GM23338 (cell line): ENCODE data around the gene MTERF4. TPM values are rescaled to one million over a fixed set of nuclear protein-coding genes. Genes with fewer than 3 reads are reported as not detected.

Experiments
- CREB1 ChIP-seq: fragments of 250-450 bp; sonication (Bioruptor Pico); IDR thresholded peaks from 2 replicates; pipeline ENCODE4 v1.5.0; 2020; ENCODE audit warnings: low read depth, mild to moderate bottlenecking, moderate library complexity
- CTCF ChIP-seq, 2 experiments: fragments of 200-600 bp in 1 of 2; sonication (generic) in 1 of 2; conservative IDR thresholded peaks; 2 replicates each; pipeline versions ENCODE4 v1.5.1 to v1.6.1; 2016 to 2017; ENCODE audit warnings: antibody characterized with exemption in 2 of 2, low read depth in 2 of 2, mild to moderate bottlenecking in 2 of 2, moderate library complexity in 1 of 2
- ETS1 ChIP-seq: IDR thresholded peaks from 2 replicates; pipeline ENCODE4 v1.6.1; 2016; ENCODE audit warnings: antibody characterized with exemption
- JUNB ChIP-seq: IDR thresholded peaks from one replicate; pipeline ENCODE4 v1.6.1; 2016; ENCODE audit warnings: antibody characterized with exemption; ENCODE audit not compliant: unreplicated experiment
- NANOG ChIP-seq: IDR thresholded peaks from 2 replicates; pipeline ENCODE4 v1.6.1; 2016; ENCODE audit warnings: antibody characterized with exemption, borderline replicate concordance
- POLR2AphosphoS5 ChIP-seq: IDR thresholded peaks from 2 replicates; pipeline ENCODE4 v1.6.1; 2016; ENCODE audit warnings: antibody characterized with exemption, low read depth
- STAT1 ChIP-seq: IDR thresholded peaks from one replicate; pipeline ENCODE4 v1.6.1; 2016; ENCODE audit warnings: antibody characterized with exemption; ENCODE audit not compliant: unreplicated experiment
- polyA plus RNA-seq: library from polyadenylated mRNA; unstranded; fragments of >200 nt; fragmentation: Nextera tagmentation; extraction: Ambion mirVana; gene quantifications from 2 replicates; pipeline ENCODE4 v1.2.1, GENCODE V29; 2016
- total RNA-seq: library from RNA; depleted of rRNA; stranded (reverse); fragments of >200 nt; shearing (Covaris generic); gene quantifications from 2 replicates; pipeline ENCODE4 v1.2.3, GENCODE V29; 2014
- TF ChIP-seq, protein P1 (sequence below): fragments of 250-450 bp; sonication (Bioruptor Pico); IDR thresholded peaks from 2 replicates; pipeline ENCODE4 v1.5.0; 2020; ENCODE audit warnings: mild to moderate bottlenecking, moderate library complexity

The MTERF4 gene
- total and polyA plus RNA-seq, 2 experiments from 2014 or later: 15.3 to 63.6 TPM

DNA sequence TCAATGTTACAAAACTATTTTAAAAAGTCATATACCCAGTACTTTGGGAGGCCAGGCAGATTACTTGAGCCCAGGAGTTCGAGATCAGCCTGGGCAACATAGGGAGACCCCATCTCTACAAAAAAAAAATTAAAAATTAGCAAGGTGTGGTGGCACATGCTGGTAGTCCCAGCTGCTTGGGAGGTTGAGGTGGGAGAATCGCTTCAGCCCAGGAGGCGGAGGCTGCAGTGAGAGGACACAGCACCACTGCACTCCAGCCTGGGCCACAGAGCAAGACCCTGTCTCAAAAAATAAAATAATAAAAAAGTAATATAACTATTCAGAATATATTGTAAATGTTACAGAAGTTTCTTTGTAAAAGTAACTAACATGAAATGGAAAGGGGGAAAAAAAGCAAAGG, 45.2 kb upstream of the MTERF4 start (continued):
- TF ChIP-seq, protein P1, sequence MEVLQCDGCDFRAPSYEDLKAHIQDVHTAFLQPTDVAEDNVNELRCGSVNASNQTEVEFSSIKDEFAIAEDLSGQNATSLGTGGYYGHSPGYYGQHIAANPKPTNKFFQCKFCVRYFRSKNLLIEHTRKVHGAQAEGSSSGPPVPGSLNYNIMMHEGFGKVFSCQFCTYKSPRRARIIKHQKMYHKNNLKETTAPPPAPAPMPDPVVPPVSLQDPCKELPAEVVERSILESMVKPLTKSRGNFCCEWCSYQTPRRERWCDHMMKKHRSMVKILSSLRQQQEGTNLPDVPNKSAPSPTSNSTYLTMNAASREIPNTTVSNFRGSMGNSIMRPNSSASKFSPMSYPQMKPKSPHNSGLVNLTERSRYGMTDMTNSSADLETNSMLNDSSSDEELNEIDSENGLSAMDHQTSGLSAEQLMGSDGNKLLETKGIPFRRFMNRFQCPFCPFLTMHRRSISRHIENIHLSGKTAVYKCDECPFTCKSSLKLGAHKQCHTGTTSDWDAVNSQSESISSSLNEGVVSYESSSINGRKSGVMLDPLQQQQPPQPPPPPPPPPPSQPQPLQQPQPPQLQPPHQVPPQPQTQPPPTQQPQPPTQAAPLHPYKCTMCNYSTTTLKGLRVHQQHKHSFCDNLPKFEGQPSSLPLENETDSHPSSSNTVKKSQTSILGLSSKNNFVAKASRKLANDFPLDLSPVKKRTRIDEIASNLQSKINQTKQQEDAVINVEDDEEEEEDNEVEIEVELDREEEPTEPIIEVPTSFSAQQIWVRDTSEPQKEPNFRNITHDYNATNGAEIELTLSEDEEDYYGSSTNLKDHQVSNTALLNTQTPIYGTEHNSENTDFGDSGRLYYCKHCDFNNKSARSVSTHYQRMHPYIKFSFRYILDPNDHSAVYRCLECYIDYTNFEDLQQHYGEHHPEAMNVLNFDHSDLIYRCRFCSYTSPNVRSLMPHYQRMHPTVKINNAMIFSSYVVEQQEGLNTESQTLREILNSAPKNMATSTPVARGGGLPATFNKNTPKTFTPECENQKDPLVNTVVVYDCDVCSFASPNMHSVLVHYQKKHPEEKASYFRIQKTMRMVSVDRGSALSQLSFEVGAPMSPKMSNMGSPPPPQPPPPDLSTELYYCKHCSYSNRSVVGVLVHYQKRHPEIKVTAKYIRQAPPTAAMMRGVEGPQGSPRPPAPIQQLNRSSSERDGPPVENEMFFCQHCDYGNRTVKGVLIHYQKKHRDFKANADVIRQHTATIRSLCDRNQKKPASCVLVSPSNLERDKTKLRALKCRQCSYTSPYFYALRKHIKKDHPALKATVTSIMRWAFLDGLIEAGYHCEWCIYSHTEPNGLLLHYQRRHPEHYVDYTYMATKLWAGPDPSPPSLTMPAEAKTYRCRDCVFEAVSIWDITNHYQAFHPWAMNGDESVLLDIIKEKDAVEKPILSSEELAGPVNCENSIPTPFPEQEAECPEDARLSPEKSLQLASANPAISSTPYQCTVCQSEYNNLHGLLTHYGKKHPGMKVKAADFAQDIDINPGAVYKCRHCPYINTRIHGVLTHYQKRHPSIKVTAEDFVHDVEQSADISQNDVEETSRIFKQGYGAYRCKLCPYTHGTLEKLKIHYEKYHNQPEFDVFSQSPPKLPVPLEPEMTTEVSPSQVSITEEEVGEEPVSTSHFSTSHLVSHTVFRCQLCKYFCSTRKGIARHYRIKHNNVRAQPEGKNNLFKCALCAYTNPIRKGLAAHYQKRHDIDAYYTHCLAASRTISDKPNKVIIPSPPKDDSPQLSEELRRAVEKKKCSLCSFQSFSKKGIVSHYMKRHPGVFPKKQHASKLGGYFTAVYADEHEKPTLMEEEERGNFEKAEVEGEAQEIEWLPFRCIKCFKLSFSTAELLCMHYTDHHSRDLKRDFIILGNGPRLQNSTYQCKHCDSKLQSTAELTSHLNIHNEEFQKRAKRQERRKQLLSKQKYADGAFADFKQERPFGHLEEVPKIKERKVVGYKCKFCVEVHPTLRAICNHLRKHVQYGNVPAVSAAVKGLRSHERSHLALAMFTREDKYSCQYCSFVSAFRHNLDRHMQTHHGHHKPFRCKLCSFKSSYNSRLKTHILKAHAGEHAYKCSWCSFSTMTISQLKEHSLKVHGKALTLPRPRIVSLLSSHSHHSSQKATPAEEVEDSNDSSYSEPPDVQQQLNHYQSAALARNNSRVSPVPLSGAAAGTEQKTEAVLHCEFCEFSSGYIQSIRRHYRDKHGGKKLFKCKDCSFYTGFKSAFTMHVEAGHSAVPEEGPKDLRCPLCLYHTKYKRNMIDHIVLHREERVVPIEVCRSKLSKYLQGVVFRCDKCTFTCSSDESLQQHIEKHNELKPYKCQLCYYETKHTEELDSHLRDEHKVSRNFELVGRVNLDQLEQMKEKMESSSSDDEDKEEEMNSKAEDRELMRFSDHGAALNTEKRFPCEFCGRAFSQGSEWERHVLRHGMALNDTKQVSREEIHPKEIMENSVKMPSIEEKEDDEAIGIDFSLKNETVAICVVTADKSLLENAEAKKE (CRISPR knock-in tag): no peak
- TF ChIP-seq NANOG (no peak), ETS1 (no peak), STAT1 (no peak), CREB1 (CRISPR knock-in tag) (no peak), CTCF (conservative IDR thresholded peaks at IDR 0.05; ENCODE audit: low read depth in 2 of 2) (no peak), POLR2AphosphoS5 (no peak), JUNB (no peak)
